Epithelial cell of esophagus (primary cell): ENCODE results near the gene TSACC.

Source experiments
- DNase-seq: peaks from one replicate; pipeline ENCODE4 v3.0.0; 2010; ENCODE audit warnings: low read depth
- H3K4me3 ChIP-seq: 2 replicates; pipeline ENCODE4 v1.5.1; 2011; ENCODE audit warnings: mild to moderate bottlenecking, low read length, control low read depth
- CTCF ChIP-seq: IDR thresholded peaks from 2 replicates; pipeline ENCODE4 v1.5.1; 2011; ENCODE audit warnings: low read depth, mild to moderate bottlenecking, low read length, control low read depth, inconsistent platforms; ENCODE audit not compliant: insufficient read depth; ENCODE audit errors: missing control alignments

Gene TSACC

GRCh38 chr1:156376146-156376545 is 37.8 kb downstream of the TSACC start:
- no peak for TF ChIP-seq CTCF
- H3K4me3 ChIP-seq: no peak overlapping the region
- DNase-seq: peak; percentile 44

GRCh38 chr1:156376958-156377919 is 38.9 kb downstream of the TSACC start:
- TF ChIP-seq CTCF: no peak
- no peak overlapping the region for H3K4me3 ChIP-seq
- DNase-seq: peak; percentile 38

GRCh38 chr1:156378557-156378956 is 40.2 kb downstream of the TSACC start:
- no peak for DNase-seq
- H3K4me3 ChIP-seq: no peak overlapping the region
- no peak for TF ChIP-seq CTCF

GRCh38 chr1:156379420-156380165 is 41.3 kb downstream of the TSACC start:
- no peak for TF ChIP-seq CTCF
- DNase-seq: no peak
- H3K4me3 ChIP-seq: no peak overlapping the region

- no peak for TF ChIP-seq CTCF
- DNase-seq: no peak
- no peak overlapping the region for H3K4me3 ChIP-seq
Measured at GRCh38 chr1:156382561-156382960, 44.2 kb downstream of the TSACC start.

GRCh38 chr1:156383023-156383422 is 44.7 kb downstream of the TSACC start:
- no peak overlapping the region for H3K4me3 ChIP-seq
- DNase-seq: peak; percentile 61
- TF ChIP-seq CTCF: peak; percentile 89
